Measurements from ENCODE around the gene TP53BP2.
"Not testable (repeated sequence)": the region's sequence is repeated elsewhere in the genome, so short reads cannot be mapped to it uniquely, and the experiment has no call there.

The TP53BP2 gene

DNA sequence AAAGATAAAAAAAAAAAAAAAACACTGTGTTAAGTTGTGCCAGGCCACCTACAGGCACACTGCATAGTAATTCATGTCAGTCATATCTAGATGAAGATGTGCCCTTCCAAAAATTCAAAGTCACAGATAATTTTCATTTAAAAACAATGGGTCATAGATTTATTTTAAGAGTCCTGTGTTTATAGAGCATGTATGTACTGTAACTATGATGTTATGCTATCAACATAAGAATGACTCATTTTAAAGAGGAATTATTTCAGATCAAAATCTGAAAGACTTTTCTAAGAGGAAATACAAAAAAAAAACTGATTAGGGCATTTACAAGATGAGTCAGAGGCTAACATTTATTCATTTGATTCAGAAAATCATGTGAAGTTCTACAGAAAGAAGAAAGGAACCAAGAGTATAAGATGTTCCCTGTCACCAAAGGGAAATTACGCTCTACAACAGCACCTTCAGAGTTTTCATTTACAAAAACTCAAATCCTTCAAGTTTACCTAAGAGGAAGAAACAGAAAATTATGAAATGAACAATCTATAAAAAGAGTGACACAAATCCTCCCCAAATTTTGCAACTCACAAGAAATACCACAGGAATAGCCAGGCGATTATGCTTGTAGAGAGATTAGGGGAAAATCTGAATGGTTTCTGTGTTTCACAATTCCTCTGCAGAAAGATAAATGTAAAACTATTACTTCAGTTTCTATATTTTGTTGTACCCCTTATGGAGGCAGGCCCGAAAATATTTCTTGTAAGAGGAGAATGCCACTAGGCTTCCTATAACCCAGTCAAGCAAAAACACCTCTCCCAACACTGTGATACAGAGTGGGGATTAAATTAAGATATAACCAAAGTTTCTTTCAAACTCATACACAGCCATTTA is 13.8 kb downstream of the TP53BP2 start:
- in situ Hi-C loops (cut with HindIII; ENCODE audit: low sequenced_read_pairs), result no loop called here

DNA sequence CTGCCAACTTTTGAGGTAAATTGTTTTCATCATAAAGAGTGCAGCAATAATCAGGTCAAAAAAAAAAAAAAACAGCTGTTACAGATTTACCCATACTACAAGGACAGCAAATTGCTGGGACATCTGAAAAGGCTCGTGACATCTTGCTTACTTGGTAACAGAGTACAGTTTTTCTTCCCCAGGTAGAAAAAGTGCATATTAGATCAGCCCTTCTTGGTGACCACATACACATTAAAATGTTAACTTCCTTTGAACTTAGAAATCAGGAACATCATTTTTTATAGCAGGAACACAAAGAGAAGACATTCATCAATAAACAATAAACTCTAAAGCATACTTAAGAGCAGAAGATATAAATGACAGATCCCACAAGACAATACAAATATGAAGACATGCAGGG is 16.1 kb downstream of the TP53BP2 start:
- in situ Hi-C loops (cut with HindIII; ENCODE audit: low sequenced_read_pairs), result no loop called here

DNA sequence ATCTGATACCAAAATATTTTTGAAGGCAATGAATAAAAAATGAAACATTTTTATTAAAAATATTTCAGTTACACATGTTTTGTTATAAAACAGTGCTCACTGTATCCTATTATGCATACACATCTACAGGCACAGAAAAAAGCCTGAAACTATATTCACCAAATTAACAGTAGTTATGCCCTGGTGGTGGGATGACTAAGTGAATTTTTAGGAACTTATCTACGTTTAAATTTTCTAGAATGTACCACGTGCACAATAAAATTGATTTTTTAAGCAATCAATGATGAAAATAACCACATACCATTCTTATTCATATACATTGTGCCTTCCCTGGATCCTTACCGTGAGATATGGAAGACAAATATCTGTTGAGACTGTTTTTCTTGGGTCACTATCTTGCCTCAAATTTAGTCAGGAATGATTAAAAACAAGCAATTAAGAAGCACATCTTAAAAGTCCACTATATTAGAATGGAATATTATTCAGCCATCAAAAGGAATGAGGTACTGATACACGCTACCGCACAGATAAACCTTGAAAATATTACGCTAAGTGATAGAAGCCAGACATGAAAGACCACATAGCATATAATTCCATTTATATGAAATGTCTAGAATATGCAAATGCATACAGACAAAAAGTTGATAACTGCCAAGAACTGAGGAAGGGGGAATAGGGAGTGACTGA is 17.4 kb downstream of the TP53BP2 start:
- in situ Hi-C loops (cut with HindIII; ENCODE audit: low sequenced_read_pairs), result no loop called here

DNA sequence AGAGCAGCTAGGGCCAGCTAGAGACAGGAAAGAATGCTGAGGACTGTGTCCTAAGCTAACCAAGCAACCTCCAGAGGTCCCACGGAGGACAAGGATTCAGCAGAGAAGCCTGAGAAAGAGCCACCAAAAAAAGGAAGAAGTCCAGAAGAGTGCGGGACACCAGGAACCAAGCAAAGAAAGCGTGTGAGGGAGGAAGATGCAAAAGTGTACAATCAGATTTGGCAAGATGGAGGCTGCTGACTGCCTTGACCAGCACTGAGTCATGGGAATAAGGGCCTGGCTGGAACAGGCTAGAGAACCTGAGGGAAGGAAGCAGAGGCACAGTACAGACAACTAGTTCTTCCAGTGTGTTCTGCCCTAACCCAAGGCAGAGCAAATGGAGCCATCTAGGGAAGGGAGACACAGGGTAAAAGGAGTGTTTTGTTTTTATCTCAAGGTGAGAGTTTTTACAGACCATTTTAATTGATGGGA is 18.5 kb downstream of the TP53BP2 start:
- in situ Hi-C loops (cut with HindIII; ENCODE audit: low sequenced_read_pairs), result no loop called here

DNA sequence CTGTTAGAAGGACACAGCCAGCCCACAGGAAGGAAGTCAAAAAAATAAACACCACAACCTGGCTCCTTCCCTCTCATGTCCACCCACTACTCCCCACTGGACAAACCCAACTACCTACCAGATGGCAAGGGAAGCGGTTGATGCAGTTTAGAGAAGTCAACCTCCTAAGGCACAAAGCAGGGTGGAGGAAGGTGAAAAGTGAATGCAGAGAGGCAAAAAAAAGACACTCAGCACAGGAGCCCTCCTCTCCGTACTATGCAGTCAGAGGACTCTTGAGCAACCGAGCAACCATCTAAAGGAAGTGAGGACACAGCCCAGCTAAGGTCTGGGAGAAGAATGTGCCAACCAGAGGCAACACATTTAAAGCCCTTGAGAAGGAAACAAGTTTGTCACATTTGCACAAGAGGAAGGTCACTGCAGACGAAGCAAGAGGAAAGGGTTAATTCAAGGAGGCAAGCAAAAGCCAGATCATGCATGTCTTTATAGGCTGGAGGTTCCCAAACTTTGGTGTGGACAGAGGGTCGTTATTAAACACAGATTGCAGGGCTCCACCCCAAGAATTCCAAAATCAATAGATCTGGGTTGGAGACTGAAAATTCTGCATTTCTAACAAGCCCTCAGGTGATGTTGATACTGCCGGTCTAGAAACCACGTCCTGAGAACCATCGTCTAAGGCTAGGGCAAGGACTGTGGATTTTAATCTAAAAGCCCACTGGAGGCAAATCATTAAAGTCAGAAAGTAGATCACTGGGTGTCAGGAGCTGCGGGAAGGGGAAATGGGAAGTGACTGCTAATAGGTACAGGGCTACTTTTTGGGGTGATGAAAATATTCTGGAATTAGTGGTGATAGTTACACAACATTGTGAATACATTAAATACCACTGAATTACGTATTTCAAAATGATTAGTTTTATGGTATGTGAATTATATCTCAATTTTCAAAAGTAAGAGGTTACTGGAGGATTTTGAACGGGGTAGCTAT is 19.7 kb downstream of the TP53BP2 start:
- in situ Hi-C loops (cut with HindIII; ENCODE audit: low sequenced_read_pairs), result no loop called here

DNA sequence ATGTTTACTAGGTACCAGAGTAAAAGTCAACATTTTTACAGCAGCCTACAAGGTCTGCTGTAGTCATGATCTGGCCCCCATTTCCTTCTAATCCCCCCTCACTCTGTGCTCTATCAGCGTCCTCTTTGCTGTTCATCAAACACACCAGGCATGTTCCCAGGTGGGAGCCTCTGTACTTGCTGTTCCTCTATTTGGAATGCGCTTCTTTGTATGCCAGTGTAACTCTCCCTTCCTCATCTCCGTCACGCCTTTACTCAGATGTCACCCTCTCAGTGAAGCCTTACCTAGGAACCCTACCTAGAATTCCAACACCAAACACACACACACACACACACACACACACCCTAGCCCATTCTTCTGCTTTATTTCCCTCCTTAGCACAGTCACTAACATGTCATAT is 21.0 kb downstream of the TP53BP2 start:
- in situ Hi-C loops (cut with HindIII; ENCODE audit: low sequenced_read_pairs), result no loop called here

DNA sequence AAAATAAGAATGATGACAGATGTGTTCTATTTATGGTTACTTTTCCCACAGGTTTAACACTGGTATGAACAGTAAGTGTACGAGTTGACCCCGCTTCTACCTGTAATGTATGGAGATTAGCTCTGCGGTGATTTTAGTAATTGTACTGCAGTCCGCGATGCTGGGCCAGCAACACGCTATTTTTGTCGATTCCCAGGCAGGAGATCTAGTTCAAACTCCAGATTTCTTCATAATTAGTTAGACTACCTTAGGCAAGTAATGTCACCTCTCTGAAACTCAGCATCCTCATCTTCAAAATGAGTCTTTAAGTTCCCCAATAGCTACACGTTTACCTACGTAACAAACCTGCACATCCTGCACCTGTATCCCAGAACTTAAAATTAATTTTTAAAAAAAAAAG is 21.5 kb downstream of the TP53BP2 start:
- in situ Hi-C loops (cut with HindIII; ENCODE audit: low sequenced_read_pairs), result no loop called here

DNA sequence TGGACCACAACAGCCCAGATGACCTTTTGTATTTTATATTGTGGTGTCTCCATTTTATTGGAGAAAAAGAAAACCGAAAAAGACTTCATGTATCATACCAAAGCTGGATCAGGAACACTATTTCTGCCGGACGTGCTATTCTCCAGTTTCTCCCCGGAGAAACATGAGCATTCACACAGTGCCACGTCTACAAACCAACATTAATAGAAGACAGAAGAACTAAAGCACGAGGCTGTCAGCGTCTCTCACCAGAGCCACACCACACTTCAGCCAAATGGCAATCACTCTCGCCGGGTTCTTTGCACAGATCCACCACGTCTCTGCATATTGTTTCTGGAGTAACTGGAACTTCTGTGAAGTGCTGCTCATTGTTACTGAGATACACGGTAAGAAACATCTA is 24.8 kb downstream of the TP53BP2 start:
- in situ Hi-C loops (cut with HindIII; ENCODE audit: low sequenced_read_pairs), result no loop called here

DNA sequence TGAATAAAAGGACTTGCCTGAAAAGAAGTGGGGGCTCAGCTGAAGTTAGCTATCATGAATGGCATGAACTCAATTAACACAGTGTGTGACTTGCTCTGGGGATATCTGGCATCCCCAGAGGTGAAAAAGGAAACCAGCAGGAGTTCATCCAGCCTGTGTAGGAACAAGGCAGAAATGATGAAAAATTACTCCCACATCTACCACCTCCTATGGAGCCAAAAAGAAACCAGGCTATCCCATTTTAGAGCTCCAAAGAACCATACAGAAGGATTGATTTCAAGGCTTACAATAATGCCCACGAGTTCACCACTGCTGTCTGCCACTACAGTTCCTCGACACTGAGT is 25.3 kb downstream of the TP53BP2 start:
- in situ Hi-C loops (cut with HindIII; ENCODE audit: low sequenced_read_pairs), result no loop called here

DNA sequence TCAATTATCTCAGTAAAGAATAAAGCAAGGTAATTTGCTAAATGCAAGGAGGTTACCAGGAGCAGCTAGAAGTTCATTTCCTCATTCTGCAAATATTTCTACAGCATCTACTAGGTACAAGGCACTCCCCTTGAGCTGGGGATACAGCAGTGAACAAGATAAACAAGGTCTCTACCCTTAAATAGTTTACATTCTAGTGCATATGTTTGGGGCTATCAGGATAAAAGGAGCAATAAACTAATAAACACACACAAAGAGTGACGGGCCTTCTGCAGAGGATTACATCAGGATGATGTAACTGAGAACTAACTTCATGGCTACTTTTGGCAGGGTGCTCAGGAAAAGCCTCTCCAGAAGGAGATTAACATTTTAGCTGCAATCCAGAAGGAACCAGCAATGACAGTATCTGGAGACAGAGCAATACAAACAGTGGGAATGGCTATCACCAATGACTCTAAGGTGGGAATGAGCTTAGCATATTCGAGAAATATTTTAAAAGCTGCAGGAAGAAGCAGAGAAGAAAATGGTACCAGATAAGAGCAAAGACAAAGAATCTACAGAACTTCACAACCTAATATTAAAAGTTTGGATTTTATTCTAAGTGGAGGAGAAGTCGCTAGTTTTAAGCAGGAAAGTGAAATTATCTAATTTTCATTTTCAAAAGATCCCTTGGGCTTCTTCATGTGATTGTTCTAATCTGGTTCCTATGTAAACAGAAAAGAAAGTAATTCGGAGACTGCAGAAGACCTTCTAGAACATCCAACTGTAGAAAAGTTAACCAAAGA is 25.8 kb downstream of the TP53BP2 start:
- in situ Hi-C loops (cut with HindIII; ENCODE audit: low sequenced_read_pairs), result no loop called here

DNA sequence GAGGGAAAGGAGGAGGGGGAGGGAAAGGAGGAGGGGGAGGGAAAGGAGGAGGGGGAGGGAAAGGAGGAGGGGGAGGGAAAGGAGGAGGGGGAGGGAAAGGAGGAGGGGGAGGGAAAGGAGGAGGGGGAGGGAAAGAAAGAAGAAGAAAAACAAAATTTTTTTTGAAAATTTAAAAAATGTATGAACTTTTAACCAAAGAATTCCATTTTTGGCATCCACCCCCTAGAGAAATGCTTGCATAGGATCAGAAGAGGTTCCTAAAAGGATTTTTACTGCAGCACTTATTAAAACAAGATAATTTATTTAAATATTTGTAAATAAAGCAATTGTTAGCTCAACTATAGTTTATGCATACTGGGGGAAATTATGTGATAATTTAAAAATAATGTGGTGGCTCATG is 28.5 kb downstream of the TP53BP2 start:
- in situ Hi-C loops (cut with HindIII; ENCODE audit: low sequenced_read_pairs), result not testable (repeated sequence)

DNA sequence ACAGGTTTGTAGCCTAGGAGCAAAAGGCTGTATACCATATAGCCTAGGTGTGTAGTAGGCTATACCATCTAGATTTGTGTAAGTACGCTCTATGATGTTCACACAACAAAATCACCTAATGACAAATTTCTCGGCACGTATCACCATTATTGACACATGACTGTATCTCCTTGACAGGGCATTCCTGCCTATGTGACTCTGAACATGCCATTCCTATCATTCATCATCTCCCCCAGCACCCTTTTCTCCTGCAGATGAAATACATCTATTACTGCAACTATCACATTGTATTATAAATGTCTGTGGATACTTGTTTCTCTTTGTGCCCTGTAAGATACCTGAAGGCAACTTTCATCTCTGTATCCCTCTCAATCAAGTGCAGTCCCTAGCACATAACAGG is 29.9 kb downstream of the TP53BP2 start:
- in situ Hi-C loops (cut with HindIII; ENCODE audit: low sequenced_read_pairs), result no loop called here

DNA sequence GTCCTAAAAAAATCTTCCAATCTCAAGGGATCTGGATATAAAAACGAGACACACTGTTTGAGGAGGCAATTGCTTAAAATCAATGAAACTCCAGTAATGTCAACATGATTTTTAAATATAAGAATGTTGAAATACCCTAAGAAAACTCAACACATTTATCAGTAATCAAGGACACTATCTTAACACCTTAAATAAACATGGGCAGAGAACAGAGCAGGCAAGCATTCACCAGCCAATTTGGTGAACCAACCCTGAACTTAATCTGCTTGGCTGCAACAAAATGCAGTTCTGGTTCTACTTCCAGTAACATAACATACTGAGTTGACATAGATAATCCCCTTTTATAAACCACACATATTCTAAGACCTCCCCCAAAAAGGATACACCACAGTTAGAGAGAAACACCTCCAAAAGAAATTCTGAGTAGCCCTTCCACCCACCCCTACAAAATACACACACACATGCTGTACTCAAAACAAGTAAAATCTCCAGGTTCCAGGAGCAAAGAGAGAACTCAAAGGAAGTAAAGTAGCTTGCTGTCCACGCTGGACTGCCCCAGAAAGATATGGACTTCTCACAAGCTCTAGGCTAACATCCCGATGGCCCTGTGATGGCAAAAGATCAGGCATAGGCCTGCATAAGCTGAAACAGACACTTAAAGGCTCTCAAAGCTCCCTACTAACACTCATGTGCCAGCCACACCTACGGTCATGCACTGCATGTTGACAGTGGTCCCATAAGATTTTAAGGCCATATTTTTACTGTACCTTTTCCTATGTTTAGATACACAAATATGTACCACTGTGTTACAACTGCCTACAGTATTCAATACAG is 30.5 kb downstream of the TP53BP2 start:
- in situ Hi-C loops (cut with HindIII; ENCODE audit: low sequenced_read_pairs), result no loop called here

DNA sequence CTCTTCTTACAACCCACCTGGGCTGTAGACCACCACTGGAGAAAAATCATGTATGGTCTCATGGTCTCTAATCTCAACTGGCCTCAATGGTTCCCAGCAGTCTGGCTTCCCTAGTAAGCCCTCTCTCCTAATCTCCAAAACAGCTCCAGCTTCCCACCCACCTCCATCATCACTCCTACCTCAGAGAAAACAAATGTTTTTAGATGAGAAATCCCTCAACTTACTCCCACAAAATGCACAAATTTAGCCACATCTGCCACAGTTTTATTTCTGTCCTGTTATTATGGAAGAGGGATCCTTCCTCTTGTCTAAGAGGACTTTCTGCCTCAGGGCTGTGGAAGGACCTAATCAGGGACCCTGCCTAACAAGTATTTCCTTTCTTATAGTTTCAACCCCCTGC is 32.1 kb downstream of the TP53BP2 start:
- in situ Hi-C loops (cut with HindIII; ENCODE audit: low sequenced_read_pairs), result no loop called here

DNA sequence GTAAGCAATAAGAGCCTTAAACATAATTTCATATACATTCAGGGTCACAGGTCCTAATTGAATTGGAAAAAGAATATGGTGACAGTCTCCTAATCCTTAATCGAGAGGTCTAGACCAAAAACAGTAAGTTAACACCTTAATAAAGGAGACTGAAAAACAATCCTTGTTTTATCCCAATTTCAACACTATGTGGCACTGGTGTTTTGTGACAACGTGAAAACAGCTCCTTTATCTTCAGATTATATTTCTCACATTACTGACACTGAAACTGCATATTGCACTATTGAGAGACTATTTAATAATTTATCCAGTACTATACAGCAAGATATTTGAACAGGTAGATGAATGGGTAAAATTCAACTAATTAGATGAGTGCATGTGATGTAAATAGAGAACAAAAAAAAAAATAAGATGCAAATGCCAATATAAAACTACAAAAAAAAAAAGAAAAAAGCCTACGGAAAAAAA is 34.1 kb downstream of the TP53BP2 start:
- in situ Hi-C loops (cut with HindIII; ENCODE audit: low sequenced_read_pairs), result no loop called here

DNA sequence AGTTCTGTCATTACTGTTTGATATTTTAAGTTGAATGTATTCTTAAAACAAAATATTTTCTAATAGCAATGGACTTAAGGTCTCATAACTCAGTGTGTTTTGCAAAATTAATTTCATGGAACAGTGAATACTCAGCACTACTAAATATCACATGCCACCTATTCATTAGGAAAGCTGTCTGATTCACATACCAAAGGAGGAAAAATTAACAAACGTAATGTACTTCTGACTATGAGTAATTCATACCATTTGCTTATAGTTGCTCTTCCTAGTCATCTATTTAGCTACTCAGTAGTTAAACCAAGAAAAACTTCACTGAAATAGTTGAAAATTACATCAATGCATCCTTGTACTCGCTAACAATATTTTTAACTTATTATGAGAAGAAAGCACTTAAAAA is 35.2 kb downstream of the TP53BP2 start:
- in situ Hi-C loops (cut with HindIII; ENCODE audit: low sequenced_read_pairs), result no loop called here

DNA sequence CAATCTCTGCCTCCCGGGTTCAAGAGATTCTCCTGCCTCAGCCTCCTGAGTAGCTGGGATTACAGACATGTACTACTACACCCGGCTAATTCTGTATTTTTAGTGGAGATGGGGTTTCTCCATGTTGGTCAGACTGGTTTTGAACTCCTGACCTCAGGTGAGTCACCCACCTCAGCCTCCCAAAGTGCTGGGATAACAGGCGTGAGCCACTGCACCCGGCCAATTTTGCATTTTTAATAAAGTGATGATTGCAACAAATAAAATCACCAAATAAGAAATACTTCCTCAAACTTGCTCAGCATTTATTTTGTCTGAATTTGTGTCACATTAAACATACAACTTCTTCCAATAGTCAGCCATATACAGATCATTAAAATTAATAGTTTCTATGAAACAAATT is 35.8 kb downstream of the TP53BP2 start:
- in situ Hi-C loops (cut with HindIII; ENCODE audit: low sequenced_read_pairs), result not testable (repeated sequence)

DNA sequence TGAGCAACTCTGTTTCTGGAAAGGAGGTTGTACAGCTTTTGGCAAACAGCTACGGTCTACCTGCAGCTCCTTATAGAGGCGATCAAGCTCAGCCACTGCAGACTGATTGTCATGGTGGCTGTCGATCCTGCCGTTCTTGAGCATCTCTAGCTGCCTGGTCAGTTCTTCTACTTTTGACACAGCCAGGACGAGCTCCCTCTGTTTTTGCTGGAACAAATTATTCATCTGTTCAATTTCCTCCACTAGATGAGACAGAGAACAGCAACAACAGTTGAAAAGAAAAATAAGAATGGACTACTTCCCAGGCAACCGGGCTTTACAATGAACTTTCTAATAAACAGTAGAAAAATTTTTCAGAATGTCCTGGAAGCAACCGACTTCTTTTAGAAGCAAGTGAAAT is 42.5 kb downstream of the TP53BP2 start:
- in situ Hi-C loops (cut with HindIII; ENCODE audit: low sequenced_read_pairs), result no loop called here

DNA sequence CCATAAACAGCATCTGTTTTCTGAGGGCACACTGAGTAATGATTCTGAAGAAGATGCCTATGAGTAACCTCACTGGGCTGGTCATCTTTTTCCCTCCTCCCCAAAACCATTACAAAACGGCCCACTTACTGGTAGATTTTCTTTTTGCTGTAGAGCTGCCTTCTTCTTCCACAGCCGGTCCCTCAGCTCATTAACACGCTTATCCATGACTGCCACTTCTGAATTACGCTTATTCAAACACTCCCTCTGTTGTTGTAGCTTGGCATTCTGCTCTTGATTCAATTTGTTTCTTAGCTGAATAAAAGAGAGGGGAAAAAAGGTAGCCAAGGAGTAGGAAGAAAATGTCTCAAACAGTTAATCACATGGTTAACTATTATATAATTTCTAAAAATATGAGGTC is 43.1 kb downstream of the TP53BP2 start:
- in situ Hi-C loops (cut with HindIII; ENCODE audit: low sequenced_read_pairs), result no loop called here
